ENCODE results near the gene C17orf100.
A peak's percentile ranks its signal among the peaks of the same experiment; 100 is the strongest.
"Not testable (repeated sequence)": the region's sequence is repeated elsewhere in the genome, so short reads cannot be mapped to it uniquely, and the experiment has no call there.

The C17orf100 gene

DNA sequence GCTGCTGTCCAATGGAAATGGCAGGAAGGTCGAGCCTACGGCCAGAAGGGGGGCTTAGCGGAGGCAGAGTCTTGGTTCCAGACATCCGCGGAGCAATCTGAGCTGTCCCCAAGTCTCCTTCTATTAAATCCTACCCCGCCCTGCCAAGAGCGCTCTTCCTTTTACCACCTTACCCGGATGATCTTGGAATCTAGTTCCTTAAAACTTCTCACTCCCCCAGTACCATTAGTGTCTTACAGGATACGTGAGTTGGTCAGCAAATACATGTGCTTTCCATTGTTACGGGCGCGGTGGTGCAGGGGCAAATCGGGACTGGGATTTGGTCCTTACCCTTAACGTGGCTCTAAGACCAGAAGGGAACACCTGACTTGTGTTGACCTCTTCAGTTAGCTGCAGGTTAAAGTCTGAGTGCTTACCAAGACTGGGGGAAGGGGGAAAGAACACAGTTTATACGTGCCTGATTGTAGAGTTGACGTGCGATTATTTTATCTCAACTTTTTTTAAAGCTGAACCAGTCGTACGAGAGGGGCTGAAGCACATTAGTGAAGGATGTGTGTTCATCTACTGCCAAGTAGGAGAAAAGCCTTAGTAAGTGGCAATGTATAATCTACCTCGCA, 10.2 kb upstream of the C17orf100 start:
- DNase-seq: no peak

DNA sequence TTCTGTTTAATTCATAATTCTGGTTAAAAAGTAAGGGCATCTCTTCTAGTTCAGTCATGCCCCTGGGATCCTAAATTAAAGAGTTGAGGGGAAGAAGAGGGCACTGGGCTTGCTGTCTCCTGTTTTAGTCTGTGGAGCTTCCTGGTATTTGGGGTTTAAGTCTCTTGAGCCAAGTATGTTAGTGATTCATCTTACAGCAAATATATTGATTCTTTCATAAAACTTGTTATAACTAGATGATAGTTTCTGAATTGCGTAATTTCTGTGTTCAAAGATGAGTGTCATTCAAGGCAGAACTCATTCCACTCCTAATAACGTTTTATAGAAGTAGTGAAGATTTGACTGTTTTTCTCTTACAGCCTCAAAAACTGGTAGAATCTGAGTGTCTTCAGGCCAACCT, 9.0 kb upstream of the C17orf100 start:
- DNase-seq: no peak

DNA sequence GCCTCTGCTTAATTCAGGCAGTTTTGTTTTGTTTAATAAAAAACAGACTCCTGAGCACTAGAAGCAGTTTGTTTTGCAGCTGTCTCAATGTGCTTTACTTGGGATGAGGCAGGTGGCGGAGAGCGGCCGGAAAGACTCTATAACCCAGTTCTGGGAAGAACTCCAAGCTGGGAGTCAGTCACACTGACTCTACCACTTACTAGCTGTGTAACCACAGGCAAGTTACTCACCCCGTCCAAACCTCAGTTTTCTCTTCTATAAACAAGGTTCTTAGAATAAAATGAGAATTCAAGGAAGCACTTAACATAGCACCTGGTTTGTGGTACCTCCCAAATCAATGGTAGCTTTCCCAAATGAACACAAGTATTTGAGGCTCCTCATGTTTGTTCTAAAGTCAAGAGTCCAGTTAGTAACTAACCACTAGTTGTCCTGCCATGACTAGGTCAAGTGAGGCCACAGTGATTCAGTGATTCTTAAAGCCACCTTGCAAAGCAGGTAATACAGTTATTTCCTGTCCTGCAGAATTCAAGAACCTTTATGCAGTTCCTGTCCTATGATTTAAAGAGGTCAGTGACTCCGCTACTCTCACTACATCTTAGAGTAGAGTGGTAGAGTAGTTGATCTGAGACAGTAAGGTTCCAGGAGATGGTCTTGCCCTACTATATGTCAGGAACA, 8.0 kb upstream of the C17orf100 start:
- no peak for DNase-seq

DNA sequence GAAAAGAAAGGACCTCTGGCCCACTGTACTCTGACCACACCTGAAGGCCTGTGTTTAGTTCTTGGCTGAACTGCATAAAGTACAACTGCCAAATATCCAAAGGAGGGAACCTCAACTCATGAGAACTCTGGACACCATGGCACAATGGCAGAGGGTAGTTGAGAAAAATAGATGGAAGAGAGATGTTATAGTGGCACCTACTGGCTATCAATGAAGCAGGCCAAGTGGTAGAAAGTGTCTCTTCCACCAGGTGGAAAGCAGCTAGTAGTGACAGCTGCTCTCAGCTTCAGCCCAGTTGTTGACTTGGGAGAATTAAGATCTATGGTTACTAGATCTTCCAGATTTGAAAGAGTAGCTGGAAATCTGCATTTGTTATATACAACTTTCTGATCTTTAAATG, 3.4 kb upstream of the C17orf100 start:
- no peak for DNase-seq

DNA sequence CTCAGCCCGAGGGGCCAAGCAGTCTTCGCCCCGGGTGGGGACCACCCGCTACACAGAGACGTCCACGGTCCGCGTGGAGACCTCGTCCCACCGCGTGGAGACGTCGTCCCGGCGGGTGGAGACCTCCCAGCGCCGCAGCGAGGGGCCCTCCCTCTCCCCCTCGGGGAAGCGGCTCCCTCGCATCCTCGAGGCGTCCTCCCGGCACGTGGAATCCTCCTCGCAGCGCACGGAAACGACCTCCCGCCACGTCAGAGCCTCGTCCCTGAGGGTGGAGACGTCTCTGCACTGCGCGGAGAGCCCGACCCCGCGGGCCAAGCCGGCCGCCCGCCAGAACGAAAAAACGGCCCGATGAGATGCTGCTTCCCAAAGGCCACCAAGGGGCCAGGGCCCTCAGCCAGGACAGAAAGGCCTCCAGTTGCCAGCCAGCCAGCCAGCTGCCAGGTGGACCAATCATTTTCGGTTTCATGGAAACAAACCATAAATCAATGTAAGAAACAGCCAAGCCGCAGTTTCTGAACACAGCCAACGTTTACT, 424 bp downstream of the C17orf100 start:
- peak; percentile 21 for DNase-seq

DNA sequence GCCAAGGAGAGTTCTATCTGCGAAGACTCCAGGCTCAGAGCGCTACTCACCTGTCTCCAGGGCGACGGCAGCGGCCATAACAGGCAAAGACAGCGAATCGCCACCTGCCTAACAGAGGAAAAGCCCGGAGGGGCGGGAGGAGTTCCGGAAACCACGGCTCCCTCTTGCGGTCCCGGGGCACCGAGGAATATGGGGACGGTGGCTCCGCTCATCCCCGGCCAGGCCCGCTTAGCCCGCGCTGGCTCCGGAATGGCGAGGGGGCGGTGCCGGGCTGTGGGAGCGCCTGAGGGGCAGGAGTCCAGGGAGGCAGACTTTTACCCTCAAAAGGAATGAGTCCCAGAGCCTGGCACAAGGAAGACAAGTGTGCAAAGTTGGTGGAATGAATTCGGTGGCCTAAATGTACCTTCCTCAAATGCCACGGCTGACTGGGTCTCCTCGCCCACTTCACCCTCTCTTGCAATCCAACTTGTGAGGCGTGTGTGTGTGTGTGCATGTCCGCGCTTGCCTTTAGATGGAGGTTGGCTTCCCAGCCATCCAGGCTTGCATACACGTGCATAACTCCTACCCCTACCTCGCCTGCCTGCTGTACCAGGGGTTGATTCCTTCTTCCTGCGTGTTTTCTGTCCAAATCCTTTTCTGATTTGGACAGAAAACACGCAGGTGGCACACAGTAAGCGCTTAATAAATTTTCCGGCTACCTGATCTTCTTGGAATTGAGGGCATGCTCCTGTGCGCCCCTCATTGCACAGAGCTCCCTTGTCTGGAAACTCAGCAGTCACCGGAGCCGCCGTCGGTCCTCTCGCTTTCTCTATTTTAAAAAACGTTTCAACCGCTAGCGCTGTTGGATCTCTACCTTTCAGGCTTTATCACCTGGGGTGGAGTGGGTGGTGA, 3.5 kb downstream of the C17orf100 start:
- DNase-seq: no peak

DNA sequence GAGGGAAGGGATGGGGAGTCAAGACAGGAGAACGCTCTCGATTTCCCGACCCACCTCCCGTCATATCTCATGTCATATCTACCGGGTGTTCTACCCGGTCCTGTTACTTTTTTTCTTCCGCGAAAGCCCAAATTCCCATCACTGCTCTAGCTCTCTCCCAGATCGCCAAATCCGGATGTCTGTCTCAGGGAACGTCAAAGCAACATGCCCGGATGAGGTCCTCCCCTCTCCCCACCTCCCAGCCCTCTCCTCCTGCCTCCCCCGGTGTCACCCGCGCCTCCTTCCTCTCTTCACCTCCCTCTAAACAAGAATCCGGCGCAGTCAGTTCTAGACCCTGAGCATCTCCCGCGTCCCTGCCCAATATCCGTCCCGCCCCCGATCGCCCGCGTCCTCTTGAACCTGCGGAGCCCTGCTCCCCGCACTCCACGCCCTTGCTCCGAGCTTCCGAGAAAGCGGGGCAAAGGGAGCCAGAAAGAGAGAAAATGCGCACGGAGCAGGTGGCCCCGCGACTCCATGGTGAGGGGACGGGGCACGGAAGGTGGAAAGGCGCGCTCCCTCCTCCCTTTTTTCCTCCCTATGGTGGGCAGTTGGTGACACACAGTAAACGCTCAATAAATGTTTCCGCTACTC, 4.3 kb downstream of the C17orf100 start:
- not testable (repeated sequence) for DNase-seq

DNA sequence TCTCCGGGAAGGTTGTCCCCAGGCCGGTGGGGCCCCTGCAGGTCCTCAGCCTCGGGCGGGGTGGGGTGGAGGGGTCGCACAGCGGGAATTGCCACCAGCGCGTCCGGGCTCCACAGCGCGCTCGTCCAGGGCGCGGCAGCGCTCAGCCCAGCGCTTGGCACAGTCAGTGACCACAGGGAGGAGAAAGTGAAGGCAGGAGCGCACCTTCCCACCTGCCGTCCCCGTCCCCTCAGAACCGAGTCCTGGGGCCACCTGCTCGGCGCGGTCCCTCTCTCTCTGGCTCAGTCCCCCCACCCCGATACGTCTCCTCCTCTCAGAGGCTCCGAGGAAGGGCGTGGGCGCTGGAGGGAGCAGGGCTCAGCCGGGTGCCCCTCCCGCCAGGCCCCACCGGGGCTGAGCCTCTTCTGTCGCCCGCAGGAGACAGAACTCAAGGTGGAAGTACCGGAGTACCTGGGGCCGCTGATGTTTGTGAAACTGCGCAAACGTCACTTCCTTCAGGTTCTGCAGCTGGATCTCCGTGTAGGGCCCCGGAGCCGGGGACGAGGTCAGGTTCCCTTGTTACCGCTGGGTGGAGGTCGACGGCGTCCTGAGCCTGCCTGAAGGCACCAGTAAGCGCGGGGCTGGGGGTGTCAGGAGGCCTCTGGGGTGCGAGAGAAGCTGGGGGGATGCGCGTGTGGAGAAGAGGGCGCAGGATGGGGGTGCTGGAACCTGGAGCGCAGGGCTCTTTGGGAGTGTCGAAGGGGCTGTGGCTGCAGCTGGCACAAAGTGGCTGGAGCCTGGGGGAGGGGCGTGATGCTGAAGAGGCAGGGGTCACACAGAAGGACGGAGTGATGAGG, 5.5 kb downstream of the C17orf100 start:
- peak; percentile 56 to 58 for DNase-seq

DNA sequence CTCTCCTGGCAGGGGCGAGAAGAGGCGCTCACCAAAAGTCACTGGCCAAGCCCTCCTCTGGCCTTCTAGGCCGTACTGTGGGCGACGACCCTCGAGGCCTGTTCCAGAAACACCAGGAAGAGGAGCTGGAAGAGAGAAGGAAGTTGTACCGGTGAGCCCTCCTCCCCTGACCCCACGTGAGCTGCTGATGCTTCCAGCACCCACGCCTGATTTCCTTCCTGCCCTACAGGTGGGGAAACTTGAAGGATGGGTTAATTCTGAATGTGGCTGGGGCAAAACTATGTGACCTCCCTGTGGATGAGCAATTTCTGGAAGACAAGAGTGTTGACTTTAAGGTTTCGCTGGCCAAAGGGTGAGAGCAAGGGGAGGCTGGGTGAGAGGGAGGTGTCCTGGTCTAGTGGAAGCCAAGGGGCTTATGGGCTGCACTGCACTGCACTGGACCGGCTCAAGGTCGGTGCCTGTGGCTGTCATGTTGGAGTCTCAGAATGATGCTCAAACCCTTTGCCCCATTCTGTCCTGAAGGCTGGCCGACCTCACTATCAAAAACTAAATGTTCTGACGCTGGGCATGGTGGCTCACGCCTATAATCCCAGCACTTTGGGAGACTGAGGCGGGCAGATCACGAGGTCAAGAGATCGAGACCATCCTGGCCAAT, 6.2 kb downstream of the C17orf100 start:
- DNase-seq: no peak

DNA sequence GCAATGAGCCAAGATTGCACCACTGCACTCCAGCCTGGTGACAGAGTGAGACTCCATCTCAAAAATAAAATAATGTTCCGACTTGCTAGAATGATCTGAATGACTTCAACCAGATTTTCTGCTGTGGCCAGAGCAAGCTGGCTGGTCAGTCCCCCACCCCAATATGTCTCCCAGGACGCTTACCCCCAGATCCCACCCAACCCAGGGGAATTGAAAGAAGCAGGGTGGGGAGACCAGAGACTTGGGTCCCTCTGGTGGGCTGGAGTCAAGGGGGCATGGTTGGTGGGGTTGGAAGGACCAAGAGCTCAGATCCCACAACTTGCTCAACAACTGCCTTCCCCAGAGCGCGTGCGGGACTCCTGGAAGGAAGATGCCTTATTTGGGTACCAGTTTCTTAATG, 6.8 kb downstream of the C17orf100 start:
- not testable (repeated sequence) for DNase-seq

DNA sequence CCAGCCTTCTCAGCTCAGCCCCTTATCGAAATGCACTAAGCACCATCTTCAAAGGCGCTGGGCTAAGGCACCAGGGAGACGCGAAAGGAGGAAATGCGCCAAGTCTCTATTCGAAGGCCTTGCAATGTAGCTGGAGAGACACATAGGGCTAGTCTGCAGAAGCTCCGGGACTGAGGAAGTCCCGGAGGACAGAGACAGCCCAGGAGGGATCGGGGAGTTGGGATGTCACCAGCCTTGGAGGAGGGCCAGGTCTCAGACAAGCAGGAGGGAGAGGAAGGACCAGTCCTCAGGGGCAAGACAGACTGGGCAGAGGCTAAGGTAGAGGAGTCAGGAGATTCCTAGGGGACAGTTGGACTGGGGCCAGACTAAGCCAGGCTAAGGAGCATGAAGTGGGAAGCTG, 8.5 kb downstream of the C17orf100 start:
- no peak for DNase-seq

DNA sequence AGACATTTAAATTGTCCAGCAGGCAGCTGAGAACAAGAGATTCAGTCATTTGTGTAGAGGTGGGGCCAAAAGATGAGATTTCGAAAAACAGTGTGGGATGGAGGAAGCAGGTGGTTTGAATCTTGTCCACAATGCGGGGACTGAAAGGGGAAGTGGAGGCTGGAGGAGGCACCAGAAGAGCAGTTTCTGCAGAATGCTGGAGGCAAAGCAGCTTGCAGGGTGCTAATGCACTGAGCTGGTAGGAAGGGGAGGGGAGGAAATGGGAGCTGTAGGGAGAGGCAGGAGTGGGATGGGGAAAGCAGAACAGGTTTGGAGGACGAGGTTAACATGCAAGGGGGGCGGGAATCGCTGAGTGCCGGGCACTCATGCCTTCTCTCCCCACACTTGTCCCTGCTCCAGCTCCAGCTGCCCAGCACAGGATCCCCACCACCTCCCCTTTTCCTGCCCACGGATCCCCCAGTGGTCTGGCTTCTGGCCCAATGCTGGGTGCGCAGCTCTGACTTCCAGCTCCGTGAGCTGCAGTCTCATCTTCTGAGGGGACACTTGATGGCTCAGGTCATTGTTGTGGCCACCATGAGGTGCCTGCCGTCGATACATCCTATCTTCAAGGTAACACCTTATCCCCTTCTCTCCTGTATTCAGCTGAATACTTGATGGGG, 9.4 kb downstream of the C17orf100 start:
- DNase-seq: no peak

DNA sequence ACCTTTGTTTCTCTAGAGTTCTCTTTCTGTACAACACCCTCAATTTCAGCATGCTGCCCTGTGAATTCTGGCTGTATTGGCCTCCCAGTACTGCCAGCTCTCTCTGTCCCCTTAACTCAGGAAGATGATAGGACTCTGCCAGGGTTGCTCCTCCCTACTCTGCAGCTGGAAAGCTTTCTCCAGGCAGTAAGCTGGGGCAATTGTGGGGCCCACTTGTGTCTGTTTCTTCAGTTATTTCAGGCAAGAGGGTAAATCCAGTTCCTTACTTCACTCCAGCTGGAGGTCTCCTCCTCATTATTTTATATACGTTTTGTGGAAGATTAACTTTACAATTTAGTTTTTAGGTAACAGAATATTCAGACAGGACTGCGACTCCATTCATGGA, 9.9 kb downstream of the C17orf100 start:
- no peak for DNase-seq

DNA sequence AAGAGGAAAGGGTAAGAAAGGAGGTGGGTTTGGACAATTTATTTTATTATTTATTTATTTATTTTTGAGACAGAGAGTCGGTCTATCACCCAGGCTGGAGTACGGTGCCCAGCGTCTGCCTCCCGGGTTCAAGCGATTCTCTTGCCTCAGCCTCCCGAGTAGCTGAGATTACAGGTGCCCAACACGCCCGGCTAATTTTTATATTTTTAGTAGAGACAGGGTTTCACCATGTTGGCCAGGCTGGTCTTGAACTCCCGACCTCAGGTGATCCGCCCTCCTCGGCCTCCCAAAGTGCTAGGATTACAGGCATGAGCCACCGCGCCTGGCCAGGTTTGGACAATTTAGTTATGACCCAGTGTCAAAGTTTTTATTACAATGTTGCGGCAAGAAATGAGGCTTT, 11.6 kb downstream of the C17orf100 start:
- DNase-seq: not testable (repeated sequence)

DNA sequence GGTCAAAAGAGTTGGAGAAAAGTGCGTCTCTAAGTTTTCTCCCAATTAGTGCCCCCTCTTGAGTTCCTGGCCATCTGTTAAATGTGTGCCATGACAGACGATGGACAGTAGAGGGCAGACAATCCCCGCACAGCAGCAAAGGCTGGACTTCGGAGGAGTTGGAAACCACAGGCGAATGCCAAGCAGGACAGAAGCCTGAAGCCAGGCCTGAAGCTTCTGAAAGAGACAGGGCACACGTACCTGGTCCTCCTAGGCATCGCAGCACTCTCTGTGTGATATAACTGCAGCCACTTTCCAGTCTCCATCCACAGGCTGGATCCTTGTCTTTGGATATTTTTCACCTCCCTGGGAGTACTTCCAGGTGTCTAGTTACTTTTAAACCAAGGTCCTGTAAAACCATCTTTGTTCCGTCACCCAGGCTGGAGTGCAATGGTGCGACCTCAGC, 14.5 kb downstream of the C17orf100 start:
- DNase-seq: peak; percentile 16 to 28

DNA sequence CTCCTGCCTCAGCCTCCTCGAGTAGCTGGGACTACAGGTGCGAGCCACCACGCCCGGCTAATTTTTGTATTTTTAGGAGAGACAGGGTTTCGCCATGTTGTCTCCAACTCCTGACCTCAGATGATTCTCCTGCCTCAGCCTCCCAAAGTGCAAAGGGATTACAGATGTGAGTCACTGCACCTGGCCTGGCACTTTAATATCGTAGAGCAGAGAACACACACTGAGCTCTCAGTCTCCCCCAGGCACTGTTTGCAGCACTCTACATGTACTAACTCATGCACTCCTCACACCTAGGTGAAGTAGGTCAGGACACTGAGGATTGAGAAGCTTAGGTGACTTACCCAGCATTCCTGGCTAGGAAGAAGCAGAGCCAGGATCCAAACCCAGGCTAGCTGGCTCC, 15.0 kb downstream of the C17orf100 start:
- no peak for DNase-seq

DNA sequence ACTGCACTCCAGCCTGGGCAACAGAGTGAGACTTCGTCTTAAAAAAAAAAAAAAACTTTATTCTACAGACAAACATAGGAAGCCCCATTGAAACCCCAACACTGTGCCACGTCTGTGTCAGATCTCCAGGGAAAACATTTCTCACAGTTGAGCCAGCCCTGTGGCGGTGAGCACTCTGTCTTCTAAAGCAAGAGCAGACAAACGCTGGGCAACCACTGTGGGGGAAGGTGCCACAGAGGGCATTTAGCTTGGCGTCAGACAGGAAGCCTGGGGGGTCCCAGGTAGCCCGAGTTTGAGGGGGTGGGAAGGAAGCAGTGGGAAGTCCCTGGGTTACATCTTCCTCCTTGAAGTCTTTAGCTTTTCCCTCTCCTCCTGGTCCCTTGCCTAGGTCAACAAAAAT, 16.0 kb downstream of the C17orf100 start:
- no peak for DNase-seq

DNA sequence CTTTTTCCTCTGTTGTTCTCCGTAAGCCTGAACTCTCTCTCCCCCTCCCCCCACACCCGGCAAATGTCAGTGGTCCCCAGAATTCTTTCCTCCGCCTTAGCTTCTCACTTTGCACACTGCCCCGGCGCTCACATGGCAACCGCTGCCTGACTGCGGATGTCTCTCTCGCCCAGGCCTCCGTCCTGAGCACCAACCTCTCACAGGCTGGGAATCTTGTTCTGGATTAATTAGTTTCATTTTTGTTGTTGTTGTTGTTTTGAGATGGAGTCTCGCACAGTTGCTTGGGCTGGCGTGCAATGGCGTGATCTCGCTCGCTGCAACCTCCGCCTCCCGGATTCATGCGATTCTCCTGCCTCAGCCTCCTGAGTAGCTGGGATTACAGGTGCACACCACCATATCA, 16.7 kb downstream of the C17orf100 start:
- DNase-seq: no peak

DNA sequence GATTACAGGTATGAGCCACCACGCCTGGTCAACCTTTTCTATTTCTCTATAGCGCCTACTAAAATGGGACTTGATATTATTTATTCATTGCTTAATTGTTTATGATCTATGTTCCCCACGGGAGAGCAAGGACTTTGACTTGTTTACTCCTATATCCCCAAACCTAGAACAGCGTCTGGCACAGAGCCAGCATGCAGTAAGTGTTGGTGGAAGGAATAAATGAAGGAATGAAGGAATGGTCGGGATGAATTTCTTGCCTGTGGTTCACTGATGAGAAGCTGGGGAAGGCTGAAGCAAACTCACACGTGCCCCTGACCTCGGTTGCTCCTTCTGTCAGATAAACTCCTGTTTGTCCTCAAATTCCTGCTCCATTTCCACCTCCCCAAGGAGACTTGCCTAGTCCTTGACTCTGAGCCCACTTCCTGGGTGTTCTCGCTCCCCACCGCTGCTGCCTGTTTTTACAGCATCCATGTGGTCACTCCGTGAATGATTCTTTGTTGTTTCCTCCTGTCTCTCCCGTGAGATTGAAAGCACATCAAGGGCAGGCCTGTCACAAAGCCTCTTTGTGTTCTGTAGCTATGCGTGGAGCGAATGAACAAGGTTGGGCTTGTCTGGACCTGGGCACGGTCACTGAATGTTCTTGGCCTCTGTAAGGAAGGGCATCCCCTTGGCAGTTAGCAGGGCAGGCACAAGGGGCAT, 17.3 kb downstream of the C17orf100 start:
- DNase-seq: no peak

DNA sequence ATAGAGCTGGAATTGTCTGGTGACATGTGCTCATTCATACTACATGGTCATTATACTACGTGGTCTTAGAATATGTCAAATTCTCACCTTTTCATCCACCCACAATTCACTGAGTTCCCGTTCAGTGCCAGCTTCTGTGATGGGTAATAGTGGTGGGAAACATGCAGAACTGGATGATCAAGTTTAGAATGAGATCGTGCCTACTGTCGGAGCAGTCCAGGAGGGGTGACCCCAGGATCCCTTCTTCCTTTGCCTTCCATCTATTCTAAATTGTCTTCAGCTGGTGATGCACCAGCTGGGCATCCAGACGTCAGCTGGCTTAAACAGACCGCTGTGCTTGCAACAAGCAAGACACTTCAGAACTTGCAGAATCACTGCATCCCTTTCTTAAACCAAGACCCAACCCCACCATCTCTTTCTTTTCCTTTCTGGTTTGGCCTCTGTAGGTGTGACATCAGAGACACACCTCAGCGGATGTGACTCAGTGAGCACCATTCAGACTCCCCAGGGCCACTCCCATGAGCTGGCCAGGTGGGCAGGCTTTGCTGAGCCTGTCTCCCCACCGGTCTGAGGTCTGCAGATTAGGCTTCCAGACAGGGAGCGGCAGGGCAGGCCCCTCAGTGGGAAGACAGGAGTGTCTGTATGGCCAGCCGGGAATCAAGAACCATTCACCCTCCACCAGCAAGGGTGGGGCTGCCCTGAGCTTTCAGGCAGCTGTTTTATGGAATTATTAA, 18.1 kb downstream of the C17orf100 start:
- DNase-seq: no peak

Data from activated CD4-positive, alpha-beta T cell treated with anti-CD3 and anti-CD28 coated beads, Interleukin-2, amount 50 U/mL, for 4 hours (primary cell).